ENCODE measurements around the gene APOL4. TPM values are rescaled to one million over a fixed set of nuclear protein-coding genes. Genes with fewer than 3 reads are reported as not detected.

APOL4 gene
- total and polyA plus RNA-seq, 7 donors = 1.2 to 14.0 (median 4.8) TPM

GRCh38 chr22:36227806-36228205, 26.2 kb upstream of the APOL4 start:
- H3K36me3 ChIP-seq = peaks cover 5 to 52% (median 35%) of the 10 kb centered on the region in 4 donors
- TF ChIP-seq, protein P1, sequence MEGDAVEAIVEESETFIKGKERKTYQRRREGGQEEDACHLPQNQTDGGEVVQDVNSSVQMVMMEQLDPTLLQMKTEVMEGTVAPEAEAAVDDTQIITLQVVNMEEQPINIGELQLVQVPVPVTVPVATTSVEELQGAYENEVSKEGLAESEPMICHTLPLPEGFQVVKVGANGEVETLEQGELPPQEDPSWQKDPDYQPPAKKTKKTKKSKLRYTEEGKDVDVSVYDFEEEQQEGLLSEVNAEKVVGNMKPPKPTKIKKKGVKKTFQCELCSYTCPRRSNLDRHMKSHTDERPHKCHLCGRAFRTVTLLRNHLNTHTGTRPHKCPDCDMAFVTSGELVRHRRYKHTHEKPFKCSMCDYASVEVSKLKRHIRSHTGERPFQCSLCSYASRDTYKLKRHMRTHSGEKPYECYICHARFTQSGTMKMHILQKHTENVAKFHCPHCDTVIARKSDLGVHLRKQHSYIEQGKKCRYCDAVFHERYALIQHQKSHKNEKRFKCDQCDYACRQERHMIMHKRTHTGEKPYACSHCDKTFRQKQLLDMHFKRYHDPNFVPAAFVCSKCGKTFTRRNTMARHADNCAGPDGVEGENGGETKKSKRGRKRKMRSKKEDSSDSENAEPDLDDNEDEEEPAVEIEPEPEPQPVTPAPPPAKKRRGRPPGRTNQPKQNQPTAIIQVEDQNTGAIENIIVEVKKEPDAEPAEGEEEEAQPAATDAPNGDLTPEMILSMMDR (IDR thresholded peaks at IDR 0.05) = no peak
- TF ChIP-seq EP300 (IDR thresholded peaks at IDR 0.05) = no peak
- no peak for TF ChIP-seq POLR2AphosphoS5 (IDR thresholded peaks at IDR 0.05)
- TF ChIP-seq POLR2A (IDR thresholded peaks at IDR 0.05) = no peak
- H3K4me1 ChIP-seq = no peaks in the 10 kb centered on the region
- no peak overlapping the region for H3K4me3 ChIP-seq
- H3K27ac ChIP-seq = no peak overlapping the region
- intact Hi-C loops (cut with DNase I) = no loop called here
- H3K27me3 ChIP-seq = no peaks in the 10 kb centered on the region
- 96% methylated on average over 8 of the region's 8 CpGs for WGBS, 2 donors
- DNase-seq = no peak
- H3K9me3 ChIP-seq = no peaks in the 10 kb centered on the region

GRCh38 chr22:36227396-36227795, 25.8 kb upstream of the APOL4 start:
- no peak for TF ChIP-seq POLR2AphosphoS5 (IDR thresholded peaks at IDR 0.05)
- TF ChIP-seq EP300 (IDR thresholded peaks at IDR 0.05) = no peak
- TF ChIP-seq POLR2A (IDR thresholded peaks at IDR 0.05) = no peak
- TF ChIP-seq, protein P1 (IDR thresholded peaks at IDR 0.05) = no peak
- Histone ChIP-seq H3K27ac (no peak overlapping the region), H3K4me1 (no peaks in the 10 kb centered on the region), H3K9me3 (no peaks in the 10 kb centered on the region), H3K27me3 (no peaks in the 10 kb centered on the region), H3K36me3 (peaks cover 5 to 48% (median 32%) of the 10 kb centered on the region in 4 donors), H3K4me3 (no peak overlapping the region)
- DNase-seq = no peak
- intact Hi-C loops (cut with DNase I) = no loop called here
- WGBS, 2 donors = 92 to 93% methylated on average over 9 of the region's 9 CpGs

DNA sequence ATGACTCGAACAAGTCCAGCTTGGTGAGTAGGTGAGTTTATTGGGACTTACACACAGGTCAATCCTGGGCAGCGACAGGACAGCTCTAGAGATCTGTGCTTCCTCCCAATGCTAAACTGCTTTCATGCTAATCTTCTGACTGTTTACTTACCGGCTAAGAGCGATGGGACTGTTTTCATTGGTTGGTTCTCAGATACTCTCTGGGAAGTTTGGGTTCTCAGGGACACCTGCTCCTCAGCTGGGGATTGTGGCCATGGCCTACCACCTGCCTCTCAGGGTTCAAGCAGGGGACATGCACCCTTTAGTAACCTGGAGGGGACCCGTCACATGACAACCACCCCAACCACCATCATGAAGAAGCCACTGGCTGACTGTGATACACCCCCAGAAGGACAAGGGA, 24.6 kb upstream of the APOL4 start:
- DNase-seq = no peak
- no peaks in the 10 kb centered on the region for H3K27me3 ChIP-seq
- no peak overlapping the region for H3K4me3 ChIP-seq
- H3K36me3 ChIP-seq = peaks cover 5 to 36% (median 23%) of the 10 kb centered on the region in 4 donors
- H3K4me1 ChIP-seq = peaks cover 0 to 9% (median 0%) of the 10 kb centered on the region in 4 donors
- H3K9me3 ChIP-seq = no peaks in the 10 kb centered on the region
- 82 to 94% methylated on average over 5 of the region's 5 CpGs for WGBS, 2 donors
- H3K27ac ChIP-seq = no peak overlapping the region
- TF ChIP-seq, protein P1 (IDR thresholded peaks at IDR 0.05) = no peak
- TF ChIP-seq POLR2AphosphoS5 (IDR thresholded peaks at IDR 0.05) (no peak), POLR2A (IDR thresholded peaks at IDR 0.05) (no peak), EP300 (IDR thresholded peaks at IDR 0.05) (no peak)
- intact Hi-C loops (cut with DNase I) = no loop called here

DNA sequence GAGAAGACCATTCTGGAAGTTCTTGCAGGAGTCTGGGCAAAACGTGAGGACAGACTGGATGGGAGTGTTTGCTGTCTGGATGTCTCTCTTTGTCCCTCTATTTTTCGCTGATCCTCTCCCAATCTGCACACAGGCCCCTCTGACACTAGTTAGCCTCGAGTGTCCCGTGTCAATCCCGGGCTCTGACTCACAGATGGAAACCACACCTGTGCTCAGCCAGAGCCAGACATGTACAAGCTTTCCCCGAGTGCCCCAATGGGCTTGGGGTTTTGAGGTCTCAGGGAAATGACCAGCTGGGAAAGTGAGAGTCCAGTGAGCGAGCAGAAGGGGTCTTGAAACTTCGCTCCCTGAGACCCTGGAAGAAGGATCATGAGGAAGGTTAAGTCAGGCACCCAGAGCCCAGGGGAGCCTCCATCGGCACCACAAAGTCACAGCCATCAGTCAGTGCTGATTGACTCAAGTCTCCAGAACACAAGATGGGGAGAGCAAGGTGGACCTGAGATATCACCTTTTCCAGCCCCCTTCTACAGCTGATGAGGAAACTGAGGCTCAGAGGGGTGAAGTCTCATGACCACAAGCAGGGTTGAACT, 23.8 kb upstream of the APOL4 start:
- peaks cover 0 to 16% (median 0%) of the 10 kb centered on the region in 4 donors for H3K4me1 ChIP-seq
- H3K36me3 ChIP-seq = peaks cover 5 to 29% (median 17%) of the 10 kb centered on the region in 4 donors
- no peaks in the 10 kb centered on the region for H3K9me3 ChIP-seq
- H3K27me3 ChIP-seq = no peaks in the 10 kb centered on the region
- intact Hi-C loops (cut with DNase I) = no loop called here
- DNase-seq = no peak
- no peak overlapping the region for H3K4me3 ChIP-seq
- TF ChIP-seq POLR2A (IDR thresholded peaks at IDR 0.05) = no peak
- TF ChIP-seq, protein P1 (IDR thresholded peaks at IDR 0.05) = no peak
- no peak overlapping the region for H3K27ac ChIP-seq
- 83 to 86% methylated on average over 9 of the region's 9 CpGs for WGBS, 2 donors

DNA sequence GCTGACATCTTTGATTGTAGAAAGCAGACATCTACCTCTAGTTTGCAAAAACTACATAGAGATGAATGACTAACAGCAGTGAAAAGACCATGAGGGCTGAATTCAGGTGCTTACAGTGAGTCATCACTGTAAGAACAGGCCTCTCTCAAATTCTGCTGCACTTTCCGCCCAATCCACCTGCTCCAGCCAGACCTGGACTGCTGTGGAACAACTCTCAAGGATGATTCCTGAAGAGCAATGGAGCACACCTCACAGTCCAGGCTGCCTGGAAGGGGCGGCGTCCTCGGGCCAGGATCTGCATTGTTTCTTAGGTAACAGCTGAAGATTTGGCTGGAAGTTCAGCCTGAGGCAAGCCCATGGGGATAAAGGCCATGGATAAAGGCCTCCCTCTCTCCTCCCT, 22.6 kb upstream of the APOL4 start:
- peaks cover 0 to 18% (median 11%) of the 10 kb centered on the region in 4 donors for H3K36me3 ChIP-seq
- intact Hi-C loops (cut with DNase I) = no loop called here
- WGBS, 2 donors = 74 to 96% methylated on average over 4 of the region's 4 CpGs

More for the DNA sequence above, 22.6 kb upstream of the APOL4 start:
- H3K27me3 ChIP-seq = no peaks in the 10 kb centered on the region
- H3K9me3 ChIP-seq = no peaks in the 10 kb centered on the region
- no peak for DNase-seq
- TF ChIP-seq POLR2A (IDR thresholded peaks at IDR 0.05) = no peak
- no peak for TF ChIP-seq POLR2AphosphoS5 (IDR thresholded peaks at IDR 0.05)
- TF ChIP-seq EP300 (IDR thresholded peaks at IDR 0.05) = no peak
- TF ChIP-seq, protein P1 (IDR thresholded peaks at IDR 0.05) = no peak
- no peak overlapping the region for H3K4me3 ChIP-seq
- peaks cover 0 to 21% (median 0%) of the 10 kb centered on the region in 4 donors for H3K4me1 ChIP-seq
- no peak overlapping the region for H3K27ac ChIP-seq

All from sigmoid colon (tissue), 7 donors.